Measurements from ENCODE around the gene IL22RA1. TPM values are rescaled to one million over a fixed set of nuclear protein-coding genes. Genes with fewer than 3 reads are reported as not detected.

Gene IL22RA1
- total and polyA plus RNA-seq, 10 of the 15 experiments (the other 5 are each of a cell fraction or from before 2014, with no cell fraction given): not detected

GRCh38 chr1:24108334-24109165, 34.4 kb downstream of the IL22RA1 start:
- H3K4me2 ChIP-seq (ENCODE audit: control insufficient read depth, insufficient read depth): no peak overlapping the region
- CTCF ChIA-PET: no interaction called here
- ATAC-seq: peak; percentile 42

More at GRCh38 chr1:24108334-24109165, 34.4 kb downstream of the IL22RA1 start:
- RAD21 ChIA-PET (ENCODE audit: unreplicated experiment): no interaction called here
- Histone ChIP-seq H3K4me1 (ENCODE audit: control insufficient read depth, insufficient read depth, low read length) (no peaks in the 10 kb centered on the region), H3K9ac (ENCODE audit: control insufficient read depth, insufficient read depth, low read length) (no peak overlapping the region), H3K79me2 (ENCODE audit: control insufficient read depth, insufficient read depth, low read length) (no peaks in the 10 kb centered on the region), H3K9me3 (replicated peaks; ENCODE audit: control insufficient read depth, insufficient read depth, low read length) (no peaks in the 10 kb centered on the region), H2AFZ (ENCODE audit: control insufficient read depth, low read depth, low read length) (no peak overlapping the region), H3K36me3 (ENCODE audit: control insufficient read depth in 2 of 2, insufficient read depth in 2 of 2, low read length in 1 of 2) (no peaks in the 10 kb centered on the region), H3K27ac (ENCODE audit: control insufficient read depth, insufficient read depth) (no peak overlapping the region), H3K27me3 (replicated peaks in 1 of 2; ENCODE audit: control insufficient read depth in 2 of 2, insufficient read depth in 2 of 2, low read length in 1 of 2) (no peaks in the 10 kb centered on the region; a peak in 3 of 4 replicates), H3K4me3 (no peak overlapping the region), H4K20me1 (ENCODE audit: control insufficient read depth, insufficient read depth) (no peaks in the 10 kb centered on the region)
- WGBS (ENCODE audit: insufficient coverage, insufficient replicate concordance, low lambda C conversion rate, missing lambda C conversion rate): 33% methylated on average over 22 of the region's 22 CpGs
- in situ Hi-C loops (cut with MboI) (no loop called here), intact Hi-C loops (cut with micrococcal nuclease; ENCODE audit: unreplicated experiment) (no loop called here)
- SMC1A ChIA-PET (ENCODE audit: uncharacterized antibody, unreplicated experiment): no interaction called here
- no peak for TF ChIP-seq PKNOX1 (IDR thresholded peaks at IDR 0.05)
- no peak for TF ChIP-seq RB1 (IDR thresholded peaks at IDR 0.05; ENCODE audit: borderline replicate concordance)
- TF ChIP-seq MEF2B (IDR thresholded peaks at IDR 0.05; ENCODE audit: partially characterized antibody, poor library complexity, severe bottlenecking): no peak
- no peak for TF ChIP-seq E2F8 (IDR thresholded peaks at IDR 0.05; ENCODE audit: low read depth, partially characterized antibody)
- TF ChIP-seq CTCF (IDR thresholded peaks at IDR 0.05 in 2 of 3, conservative IDR thresholded peaks at IDR 0.05 in 1 of 3; ENCODE audit: control insufficient read depth in 2 of 3, extremely low read depth in 1 of 3, insufficient read depth in 1 of 3, low read depth in 3 of 3, low read length in 3 of 3): no peak
- no peak for TF ChIP-seq REST (IDR thresholded peaks at IDR 0.05; ENCODE audit: low read depth, low read length)
- TF ChIP-seq TBL1XR1 (IDR thresholded peaks at IDR 0.05; ENCODE audit: low read depth, low read length): no peak
- no peak for DNase-seq (ENCODE audit: low read depth, low spot score)
- POLR2A ChIA-PET: no interaction called here
- FAIRE-seq: no peak
- no TSS peak for BruUV-seq (replicated peaks)
